ENCODE data around the gene EPX.

- TF ChIP-seq CTCF (IDR thresholded peaks at IDR 0.05; ENCODE audit: low read depth, low read length) (no peak), POLR2A (IDR thresholded peaks at IDR 0.05; ENCODE audit: extremely low read depth, insufficient read length) (no peak), MAX (IDR thresholded peaks at IDR 0.05; ENCODE audit: low read depth, low read length) (no peak)
Observed at GRCh38 chr17:58207451-58207850, 14.9 kb downstream of the EPX start.
